ENCODE results near the gene SOX2.

DNA sequence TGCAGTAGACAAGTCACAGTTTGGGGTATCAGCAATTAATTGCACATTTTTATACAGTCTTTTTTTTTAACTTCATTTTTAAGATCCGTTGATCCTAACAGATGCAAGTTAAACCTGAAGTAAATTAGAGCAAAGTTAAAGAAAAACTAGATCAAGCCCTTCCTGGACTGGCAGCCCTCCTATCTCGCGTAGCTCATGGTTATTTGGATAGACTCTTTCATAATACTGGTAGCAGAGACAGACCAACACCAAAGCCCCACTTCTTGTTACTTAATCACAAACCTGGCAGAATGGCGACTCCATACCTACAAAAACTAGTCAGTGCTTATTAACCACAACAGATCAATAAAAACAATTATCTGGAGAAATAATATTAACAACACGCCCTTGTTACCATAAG, 26.8 kb downstream of the SOX2 start:
- TF ChIP-seq CTCF (IDR thresholded peaks at IDR 0.05), result no peak
- no peak for TF ChIP-seq POLR2A (IDR thresholded peaks at IDR 0.05)

Data from esophagus squamous epithelium (tissue), 4 donors.